ENCODE measurements around the gene ROS1.
"Not testable (repeated sequence)": the region's sequence is repeated elsewhere in the genome, so short reads cannot be mapped to it uniquely, and the experiment has no call there.

Gene ROS1

DNA sequence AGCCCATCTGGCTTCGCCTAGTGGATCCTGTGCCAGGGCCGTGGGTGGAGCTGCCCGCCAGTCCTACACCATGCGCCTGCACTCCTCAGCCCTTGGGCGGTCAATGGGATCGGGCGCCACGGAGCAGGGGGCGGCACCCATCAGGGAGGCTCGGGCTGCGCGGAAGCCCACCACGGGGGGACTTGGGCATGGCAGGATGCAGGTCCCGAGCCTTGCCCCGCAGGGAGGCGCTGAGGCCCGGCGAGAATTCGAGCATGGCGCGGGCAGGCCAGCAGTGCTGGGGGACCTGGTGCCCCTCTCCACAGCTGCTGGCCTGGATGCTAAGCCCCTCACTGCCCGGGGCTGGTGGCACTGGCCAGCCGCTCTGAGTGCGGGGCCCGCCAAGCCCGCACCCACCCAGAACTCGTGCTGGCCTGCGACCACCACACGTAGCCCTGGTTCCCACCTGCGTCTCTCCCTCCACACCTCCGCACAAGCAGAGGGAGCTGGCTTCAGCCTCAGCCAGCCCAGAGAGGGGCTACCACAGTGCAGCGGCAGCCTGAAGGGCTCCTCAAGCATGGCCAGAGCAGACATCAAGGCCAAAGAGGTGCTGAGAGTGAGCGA lies 52.4 kb downstream of the ROS1 start:
- Histone ChIP-seq H3K4me3 (ENCODE audit: low read length) (no peak overlapping the region), H3K9ac (ENCODE audit: low read length) (no peak overlapping the region), H3K27ac (ENCODE audit: low read length) (no peak overlapping the region)

DNA sequence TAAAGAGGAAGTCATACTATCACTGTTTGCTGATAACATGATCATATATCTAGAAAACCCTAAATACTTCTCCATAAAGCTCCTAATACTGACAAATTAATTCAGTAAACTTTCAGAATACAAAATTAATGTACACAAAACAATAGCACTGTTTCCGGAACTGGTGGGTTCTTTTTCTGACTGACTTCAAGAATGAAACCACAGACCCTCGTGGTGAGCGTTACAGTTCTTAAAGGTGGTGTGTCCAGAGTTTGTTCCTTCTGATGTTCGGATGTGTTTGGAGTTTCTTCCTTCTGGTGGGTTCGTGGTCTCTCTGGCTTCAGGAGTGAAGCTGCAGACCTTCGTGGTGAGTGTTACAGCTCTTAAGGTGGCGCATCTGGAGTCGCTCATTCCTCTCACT lies 53.5 kb downstream of the ROS1 start:
- H3K27ac ChIP-seq (ENCODE audit: low read length); H3K4me1 ChIP-seq (ENCODE audit: control insufficient read depth, low read depth, low read length); H3K9me3 ChIP-seq (ENCODE audit: control insufficient read depth, low read depth, low read length); H3K27me3 ChIP-seq (ENCODE audit: control insufficient read depth, insufficient read depth, low read length); H3K9ac ChIP-seq (ENCODE audit: low read length); H3K36me3 ChIP-seq (ENCODE audit: control insufficient read depth, low read depth, low read length); H3K4me3 ChIP-seq (ENCODE audit: low read length): not testable (repeated sequence)

More for the DNA sequence above, 52.4 kb downstream of the ROS1 start:
- H3K27me3 ChIP-seq (ENCODE audit: control insufficient read depth, insufficient read depth, low read length): no peaks in the 10 kb centered on the region
- H3K4me1 ChIP-seq (ENCODE audit: control insufficient read depth, low read depth, low read length): no peaks in the 10 kb centered on the region
- H3K36me3 ChIP-seq (ENCODE audit: control insufficient read depth, low read depth, low read length): no peaks in the 10 kb centered on the region
- no peaks in the 10 kb centered on the region for H3K9me3 ChIP-seq (ENCODE audit: control insufficient read depth, low read depth, low read length)

DNA sequence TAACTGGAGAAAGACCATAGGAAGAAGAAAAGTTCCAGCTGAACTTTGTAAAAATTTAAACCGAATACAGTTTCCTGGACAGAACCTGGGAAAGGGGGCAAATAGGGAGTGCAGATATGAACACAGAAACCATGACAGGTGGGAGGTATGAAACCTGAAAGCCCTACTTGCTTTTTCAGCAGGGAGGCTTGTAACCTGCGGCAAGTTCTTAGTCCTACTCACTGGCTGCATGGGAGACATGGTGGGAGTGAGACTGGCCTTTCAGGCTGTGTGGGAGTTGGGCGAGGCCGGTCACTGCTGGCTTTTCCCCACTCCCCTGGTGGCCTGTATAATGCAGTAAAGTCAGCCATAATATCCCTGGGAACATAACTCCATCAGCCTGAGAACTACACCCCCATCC lies 54.2 kb downstream of the ROS1 start:
- H3K4me1 ChIP-seq (ENCODE audit: control insufficient read depth, low read depth, low read length): no peaks in the 10 kb centered on the region
- no peak overlapping the region for H3K27ac ChIP-seq (ENCODE audit: low read length)
- no peaks in the 10 kb centered on the region for H3K27me3 ChIP-seq (ENCODE audit: control insufficient read depth, insufficient read depth, low read length)
- H3K9me3 ChIP-seq (ENCODE audit: control insufficient read depth, low read depth, low read length): no peaks in the 10 kb centered on the region
- H3K36me3 ChIP-seq (ENCODE audit: control insufficient read depth, low read depth, low read length): no peaks in the 10 kb centered on the region
- no peak overlapping the region for H3K4me3 ChIP-seq (ENCODE audit: low read length)
- H3K9ac ChIP-seq (ENCODE audit: low read length): no peak overlapping the region

DNA sequence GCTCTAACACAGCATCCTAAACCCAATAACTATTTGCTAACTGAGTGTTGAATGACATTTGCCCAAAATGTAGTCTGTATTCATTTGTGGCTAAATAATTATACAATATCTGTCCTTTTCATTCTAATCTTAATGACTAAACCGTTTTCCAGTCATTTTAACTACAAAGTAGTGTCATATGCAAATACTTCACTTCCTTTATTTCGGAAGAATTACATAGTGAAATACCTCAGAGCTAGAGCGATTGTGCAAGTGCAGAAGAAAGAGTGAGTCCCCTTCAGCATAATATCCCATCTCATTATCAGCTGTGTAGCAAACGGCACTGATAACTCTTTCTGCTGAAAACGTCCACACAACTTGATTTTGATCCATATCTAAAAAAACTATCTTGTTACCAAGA lies 66.2 kb downstream of the ROS1 start:
- H3K27ac ChIP-seq (ENCODE audit: low read length): no peak overlapping the region
- H3K9ac ChIP-seq (ENCODE audit: low read length): no peak overlapping the region
- H3K4me3 ChIP-seq (ENCODE audit: low read length): no peak overlapping the region
- H3K27me3 ChIP-seq (ENCODE audit: control insufficient read depth, insufficient read depth, low read length): no peaks in the 10 kb centered on the region
- H3K36me3 ChIP-seq (ENCODE audit: control insufficient read depth, low read depth, low read length): no peaks in the 10 kb centered on the region
- H3K9me3 ChIP-seq (ENCODE audit: control insufficient read depth, low read depth, low read length): no peaks in the 10 kb centered on the region
- H3K4me1 ChIP-seq (ENCODE audit: control insufficient read depth, low read depth, low read length): no peaks in the 10 kb centered on the region

DNA sequence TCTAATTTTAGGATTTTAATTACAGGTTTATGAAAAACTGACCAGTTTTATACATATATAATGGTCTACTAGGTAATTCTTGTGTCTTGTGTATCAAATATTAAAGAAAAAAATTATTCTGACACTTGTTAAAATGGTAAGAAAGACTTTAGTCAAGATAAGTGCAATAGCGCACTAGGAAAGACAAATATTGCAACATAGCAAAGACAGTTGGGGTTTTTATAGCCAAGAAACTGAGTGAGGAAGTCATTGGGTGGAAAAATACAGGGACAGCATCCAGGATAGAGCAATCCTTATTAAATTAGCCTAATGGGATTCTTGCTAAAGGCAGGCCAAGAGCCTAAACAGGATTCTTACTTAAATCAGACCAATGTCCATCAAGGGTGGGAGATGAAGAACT lies 71.1 kb downstream of the ROS1 start:
- H3K4me3 ChIP-seq (ENCODE audit: low read length): no peak overlapping the region
- no peaks in the 10 kb centered on the region for H3K36me3 ChIP-seq (ENCODE audit: control insufficient read depth, low read depth, low read length)
- H3K9me3 ChIP-seq (ENCODE audit: control insufficient read depth, low read depth, low read length): no peaks in the 10 kb centered on the region
- no peaks in the 10 kb centered on the region for H3K4me1 ChIP-seq (ENCODE audit: control insufficient read depth, low read depth, low read length)
- no peak overlapping the region for H3K27ac ChIP-seq (ENCODE audit: low read length)
- H3K9ac ChIP-seq (ENCODE audit: low read length): no peak overlapping the region
- no peaks in the 10 kb centered on the region for H3K27me3 ChIP-seq (ENCODE audit: control insufficient read depth, insufficient read depth, low read length)

DNA sequence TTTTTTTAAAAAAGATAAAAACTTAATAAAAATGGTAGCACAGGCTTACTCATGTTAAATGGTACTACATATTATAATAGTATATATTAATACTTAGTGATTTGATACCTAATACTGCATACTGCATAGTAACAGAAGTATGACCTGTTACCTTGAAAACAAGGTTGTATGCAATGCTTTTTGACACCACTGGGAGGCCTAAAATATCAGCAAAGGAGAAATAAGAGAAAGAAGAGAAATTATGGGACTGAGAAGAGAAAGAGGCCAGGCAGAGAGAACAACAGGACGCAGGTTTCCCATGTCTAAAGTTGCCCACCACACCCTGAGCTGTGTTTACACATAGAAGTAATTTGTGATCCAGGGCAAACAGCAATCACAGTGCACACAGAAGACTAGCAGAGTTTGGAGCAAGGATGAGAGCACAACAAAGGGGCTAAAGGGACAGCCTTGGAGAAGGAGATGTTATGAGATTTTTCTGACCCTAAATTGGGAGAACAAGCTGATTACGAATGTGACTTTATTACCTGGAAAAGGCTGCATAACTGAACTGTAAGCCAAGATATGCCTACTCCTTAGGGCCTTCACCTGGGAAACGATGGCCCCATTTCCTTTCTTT lies 73.2 kb downstream of the ROS1 start:
- no peaks in the 10 kb centered on the region for H3K4me1 ChIP-seq (ENCODE audit: control insufficient read depth, low read depth, low read length)
- H3K9ac ChIP-seq (ENCODE audit: low read length): no peak overlapping the region
- H3K4me3 ChIP-seq (ENCODE audit: low read length): no peak overlapping the region
- H3K27ac ChIP-seq (ENCODE audit: low read length): no peak overlapping the region
- no peaks in the 10 kb centered on the region for H3K27me3 ChIP-seq (ENCODE audit: control insufficient read depth, insufficient read depth, low read length)
- H3K9me3 ChIP-seq (ENCODE audit: control insufficient read depth, low read depth, low read length): no peaks in the 10 kb centered on the region
- H3K36me3 ChIP-seq (ENCODE audit: control insufficient read depth, low read depth, low read length): no peaks in the 10 kb centered on the region

DNA sequence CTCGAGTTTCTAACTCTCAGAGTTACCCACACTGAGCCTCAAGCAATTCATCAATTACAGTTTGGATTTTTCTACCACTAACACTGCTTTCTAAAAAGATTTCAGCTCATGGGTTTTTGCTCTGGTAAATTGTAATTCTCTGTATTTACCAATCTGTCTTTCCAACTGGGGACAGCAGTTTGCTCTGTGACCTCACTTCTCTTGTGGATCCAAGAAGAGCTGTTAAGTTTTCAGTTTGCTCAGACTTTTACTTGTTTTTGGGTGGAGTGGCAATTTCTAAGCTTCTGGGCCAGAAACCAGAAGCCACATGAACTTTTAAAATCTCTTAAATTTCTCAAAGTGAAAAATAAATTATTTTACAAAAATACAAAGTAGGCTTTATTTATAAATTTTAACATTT lies 74.2 kb downstream of the ROS1 start:
- Histone ChIP-seq H3K36me3 (ENCODE audit: control insufficient read depth, low read depth, low read length) (no peaks in the 10 kb centered on the region), H3K9me3 (ENCODE audit: control insufficient read depth, low read depth, low read length) (no peaks in the 10 kb centered on the region), H3K4me3 (ENCODE audit: low read length) (no peak overlapping the region), H3K27ac (ENCODE audit: low read length) (no peak overlapping the region), H3K27me3 (ENCODE audit: control insufficient read depth, insufficient read depth, low read length) (no peaks in the 10 kb centered on the region), H3K9ac (ENCODE audit: low read length) (no peak overlapping the region), H3K4me1 (ENCODE audit: control insufficient read depth, low read depth, low read length) (no peaks in the 10 kb centered on the region)

DNA sequence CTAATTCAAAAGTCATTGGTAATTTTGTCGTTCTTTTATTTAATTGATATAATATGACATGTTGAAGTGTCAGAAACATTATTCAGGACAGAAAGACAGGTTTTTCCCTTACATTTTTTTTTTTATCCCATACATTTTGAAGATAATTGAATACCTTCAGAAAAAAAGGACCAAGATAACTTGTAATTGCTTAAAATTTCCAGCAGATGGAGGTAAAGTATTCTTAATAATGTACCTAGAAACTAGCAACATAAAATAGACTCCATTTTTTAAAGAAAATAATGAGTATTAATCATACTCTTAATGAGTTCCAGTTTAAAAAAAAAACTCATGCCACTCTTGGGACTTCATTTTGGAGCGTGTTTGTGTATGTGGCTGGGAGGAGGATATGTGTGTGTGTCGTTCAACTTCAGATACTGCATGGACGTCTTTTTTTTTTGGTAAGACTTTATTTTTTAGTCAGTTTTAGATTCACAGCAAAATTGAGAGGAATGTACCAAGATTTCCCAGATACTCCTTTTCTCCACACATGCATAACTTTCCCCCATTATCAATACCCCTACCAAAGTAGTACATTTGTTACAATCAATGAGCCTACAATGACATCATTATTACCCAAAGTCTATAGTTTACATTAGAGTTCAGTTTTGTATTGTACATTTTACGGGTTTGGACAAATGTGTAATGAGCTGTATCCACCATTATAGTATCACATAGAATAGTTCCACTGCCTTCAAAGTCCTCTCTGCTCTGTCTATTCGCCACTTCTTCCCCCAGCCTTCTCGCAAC lies 79.4 kb downstream of the ROS1 start:
- Histone ChIP-seq H3K4me3 (ENCODE audit: low read length) (no peak overlapping the region), H3K4me1 (ENCODE audit: control insufficient read depth, low read depth, low read length) (no peaks in the 10 kb centered on the region), H3K27me3 (ENCODE audit: control insufficient read depth, insufficient read depth, low read length) (no peaks in the 10 kb centered on the region), H3K9me3 (ENCODE audit: control insufficient read depth, low read depth, low read length) (no peaks in the 10 kb centered on the region), H3K9ac (ENCODE audit: low read length) (no peak overlapping the region), H3K27ac (ENCODE audit: low read length) (no peak overlapping the region), H3K36me3 (ENCODE audit: control insufficient read depth, low read depth, low read length) (no peaks in the 10 kb centered on the region)

DNA sequence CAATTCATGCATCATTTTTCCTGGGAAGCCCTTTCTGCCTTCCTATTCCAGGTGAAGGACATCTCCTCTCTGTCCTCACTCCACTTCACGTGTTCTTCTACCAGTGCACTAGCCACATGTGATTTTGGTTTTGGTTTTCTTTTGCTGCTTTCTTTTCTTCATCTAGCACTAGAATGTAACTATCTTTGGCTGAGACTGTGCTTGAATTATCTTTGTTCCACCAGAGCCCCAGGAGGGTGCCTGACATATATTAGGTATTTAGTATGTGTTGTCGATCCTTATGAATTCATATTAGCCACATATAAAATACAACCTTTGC lies 80.5 kb downstream of the ROS1 start:
- no peaks in the 10 kb centered on the region for H3K36me3 ChIP-seq (ENCODE audit: control insufficient read depth, low read depth, low read length)
- H3K4me1 ChIP-seq (ENCODE audit: control insufficient read depth, low read depth, low read length): no peaks in the 10 kb centered on the region
- H3K27ac ChIP-seq (ENCODE audit: low read length): no peak overlapping the region
- H3K4me3 ChIP-seq (ENCODE audit: low read length): no peak overlapping the region
- H3K27me3 ChIP-seq (ENCODE audit: control insufficient read depth, insufficient read depth, low read length): no peaks in the 10 kb centered on the region
- no peaks in the 10 kb centered on the region for H3K9me3 ChIP-seq (ENCODE audit: control insufficient read depth, low read depth, low read length)
- H3K9ac ChIP-seq (ENCODE audit: low read length): no peak overlapping the region

DNA sequence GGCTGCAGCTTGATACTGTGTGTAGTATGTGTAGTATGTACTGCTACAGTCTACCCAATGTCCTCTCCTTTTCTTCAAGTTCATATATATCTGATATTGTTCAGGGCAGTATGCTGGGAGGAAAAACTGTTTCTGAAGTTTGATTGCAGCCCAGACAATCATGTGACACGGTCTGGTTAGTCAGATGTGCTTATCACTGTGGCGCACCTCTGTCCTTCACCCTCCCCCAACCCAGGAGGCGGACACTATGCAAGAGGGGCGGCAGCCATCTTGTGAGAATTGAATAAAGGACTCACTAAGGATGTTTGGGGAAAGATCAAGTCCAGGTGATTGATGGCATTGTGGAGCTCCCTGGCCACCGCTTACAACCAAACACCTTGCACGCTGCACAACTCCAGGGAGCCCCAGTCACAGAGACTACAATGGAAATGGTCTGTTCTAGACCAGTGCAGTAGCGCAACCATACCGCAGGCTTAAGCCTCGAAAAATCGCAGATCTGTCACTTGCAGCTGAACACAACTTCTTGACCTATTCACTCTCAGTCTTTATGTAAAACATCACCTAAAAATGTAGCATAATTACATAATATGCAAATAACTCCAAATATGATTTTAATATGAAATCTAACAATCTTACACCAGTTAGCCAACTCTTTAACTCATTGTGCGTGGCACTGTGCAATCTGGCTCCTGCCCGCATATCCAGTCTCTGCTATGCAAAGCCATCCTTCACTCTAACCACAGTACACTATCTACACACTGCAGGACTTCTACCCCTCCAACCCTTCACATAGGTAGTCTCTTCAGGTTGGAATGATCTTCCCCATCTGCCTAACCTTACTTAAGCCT lies 81.1 kb downstream of the ROS1 start:
- Histone ChIP-seq H3K27ac (ENCODE audit: low read length) (no peak overlapping the region), H3K9ac (ENCODE audit: low read length) (no peak overlapping the region), H3K4me3 (ENCODE audit: low read length) (no peak overlapping the region), H3K36me3 (ENCODE audit: control insufficient read depth, low read depth, low read length) (no peaks in the 10 kb centered on the region), H3K27me3 (ENCODE audit: control insufficient read depth, insufficient read depth, low read length) (no peaks in the 10 kb centered on the region), H3K4me1 (ENCODE audit: control insufficient read depth, low read depth, low read length) (no peaks in the 10 kb centered on the region), H3K9me3 (ENCODE audit: control insufficient read depth, low read depth, low read length) (no peaks in the 10 kb centered on the region)

DNA sequence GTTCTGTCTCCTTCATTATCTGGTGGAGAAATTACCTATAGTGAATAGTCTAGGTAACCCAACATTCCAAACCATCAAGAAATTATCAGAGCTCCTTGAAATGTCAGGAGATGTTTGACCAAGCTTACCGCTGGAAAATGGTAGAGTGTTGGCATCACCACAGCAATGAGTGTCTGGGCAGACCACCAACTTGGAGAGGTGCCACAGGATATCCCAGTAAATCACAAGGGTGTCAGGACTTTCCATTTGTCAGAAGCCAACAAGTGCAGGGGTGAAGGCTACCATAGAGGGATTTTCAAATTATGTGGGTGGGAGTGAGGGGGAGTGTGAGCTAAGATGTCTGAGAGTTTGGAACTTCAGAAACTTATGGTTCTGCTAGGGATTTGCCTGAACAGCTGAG lies 87.2 kb downstream of the ROS1 start:
- Histone ChIP-seq H3K4me1 (ENCODE audit: control insufficient read depth, low read depth, low read length) (no peaks in the 10 kb centered on the region), H3K36me3 (ENCODE audit: control insufficient read depth, low read depth, low read length) (no peaks in the 10 kb centered on the region), H3K9ac (ENCODE audit: low read length) (no peak overlapping the region), H3K4me3 (ENCODE audit: low read length) (no peak overlapping the region), H3K27me3 (ENCODE audit: control insufficient read depth, insufficient read depth, low read length) (no peaks in the 10 kb centered on the region), H3K9me3 (ENCODE audit: control insufficient read depth, low read depth, low read length) (no peaks in the 10 kb centered on the region), H3K27ac (ENCODE audit: low read length) (no peak overlapping the region)

All from iPS-18a (cell line).